ENCODE data around the gene SOAT1. TPM values are rescaled to one million over a fixed set of nuclear protein-coding genes. Genes with fewer than 3 reads are reported as not detected.

The SOAT1 gene
- total RNA-seq, 3 donors from 2014 or later = 25.1 to 32.6 (median 28.6) TPM

GRCh38 chr1:179369751-179370341, 76.2 kb downstream of the SOAT1 start:
- Histone ChIP-seq H3K36me3 (ENCODE audit: low read depth) (no peaks in the 10 kb centered on the region), H3K4me3 (no peak overlapping the region), H3K9me3 (no peaks in the 10 kb centered on the region), H3K4me1 (ENCODE audit: low read depth) (no peaks in the 10 kb centered on the region)
- intact Hi-C loops (cut with DNase I, micrococcal nuclease) = loop anchor here in 1 of 2 donors (5.0 kb wide), 1 partner anchor 288 kb away; the partner anchor contains the start of gene TOR3A
- DNase-seq (peak in 1 of 3 donors; percentile 61), ATAC-seq (peak; percentile 40)
- TF ChIP-seq CTCF (IDR thresholded peaks at IDR 0.05) = peak; percentile 34

GRCh38 chr1:179372160-179372559, 78.6 kb downstream of the SOAT1 start:
- Histone ChIP-seq H3K4me1 (ENCODE audit: low read depth) (no peaks in the 10 kb centered on the region), H3K9me3 (no peaks in the 10 kb centered on the region), H3K36me3 (ENCODE audit: low read depth) (no peaks in the 10 kb centered on the region), H3K4me3 (no peak overlapping the region)
- TF ChIP-seq CTCF (IDR thresholded peaks at IDR 0.05) = no peak
- ATAC-seq (no peak), DNase-seq (no peak)
- intact Hi-C loops (cut with DNase I, micrococcal nuclease) = no loop called here

GRCh38 chr1:179376223-179376622, 82.6 kb downstream of the SOAT1 start:
- no peak for TF ChIP-seq CTCF (IDR thresholded peaks at IDR 0.05)
- DNase-seq (no peak), ATAC-seq (no peak)
- Histone ChIP-seq H3K9me3 (no peaks in the 10 kb centered on the region), H3K4me3 (no peak overlapping the region), H3K36me3 (ENCODE audit: low read depth) (no peaks in the 10 kb centered on the region), H3K4me1 (ENCODE audit: low read depth) (no peaks in the 10 kb centered on the region)
- intact Hi-C loops (cut with DNase I, micrococcal nuclease) = no loop called here

- intact Hi-C loops (cut with DNase I, micrococcal nuclease) = no loop called here
- no peak for TF ChIP-seq CTCF (IDR thresholded peaks at IDR 0.05)
- ATAC-seq = no peak
Measured at GRCh38 chr1:179380299-179380698, 86.7 kb downstream of the SOAT1 start.

GRCh38 chr1:179384027-179384426, 90.4 kb downstream of the SOAT1 start:
- DNase-seq (no peak), ATAC-seq (no peak)
- no peaks in the 10 kb centered on the region for H3K36me3 ChIP-seq (ENCODE audit: low read depth)
- H3K4me1 ChIP-seq (ENCODE audit: low read depth) = no peaks in the 10 kb centered on the region
- intact Hi-C loops (cut with DNase I, micrococcal nuclease) = no loop called here
- no peaks in the 10 kb centered on the region for H3K9me3 ChIP-seq
- no peak overlapping the region for H3K4me3 ChIP-seq
- TF ChIP-seq CTCF (IDR thresholded peaks at IDR 0.05) = no peak

More at GRCh38 chr1:179380299-179380698, 86.7 kb downstream of the SOAT1 start:
- no peak overlapping the region for H3K4me3 ChIP-seq
- no peaks in the 10 kb centered on the region for H3K9me3 ChIP-seq
- no peaks in the 10 kb centered on the region for H3K36me3 ChIP-seq (ENCODE audit: low read depth)
- H3K4me1 ChIP-seq (ENCODE audit: low read depth) = no peaks in the 10 kb centered on the region
- no peak for DNase-seq

GRCh38 chr1:179385510-179385909, 91.9 kb downstream of the SOAT1 start:
- Histone ChIP-seq H3K4me1 (ENCODE audit: low read depth) (no peaks in the 10 kb centered on the region), H3K4me3 (no peak overlapping the region), H3K9me3 (no peaks in the 10 kb centered on the region), H3K36me3 (ENCODE audit: low read depth) (no peaks in the 10 kb centered on the region)
- no peak for DNase-seq
- intact Hi-C loops (cut with DNase I, micrococcal nuclease) = no loop called here
- TF ChIP-seq CTCF (IDR thresholded peaks at IDR 0.05) = no peak
- no peak for ATAC-seq

Measured in mucosa of descending colon (tissue), 3 donors.